Activated CD8-positive, alpha-beta T cell treated with anti-CD3 and anti-CD28 coated beads for 36 hours (primary cell): ENCODE measurements around the gene BMPER. TPM values are rescaled to one million over a fixed set of nuclear protein-coding genes. Genes with fewer than 3 reads are reported as not detected.

Experiments used
- ATAC-seq: fragments of 200-7000 bp; cut with Tn5 transposase; one replicate; pipeline ENCODE4 v1.10.0; 2021; ENCODE audit warnings: mild to moderate bottlenecking, moderate library complexity
- CTCF ChIA-PET: fragments of 350-600 bp; sonication (Branson Sonifier 250); formaldehyde crosslinking; loops from one replicate; lab custom pipeline; 2021; ENCODE audit warnings: antibody characterized with exemption; lab: Charles Lee
- POLR2A ChIA-PET: fragments of 350-600 bp; sonication (Branson Sonifier 250); formaldehyde crosslinking; loops from one replicate; lab custom pipeline; 2021; ENCODE audit warnings: antibody characterized with exemption; lab: Charles Lee
- DNase-seq: peaks from one replicate; pipeline ENCODE4 v3.0.0-alpha.2; 2020
- H3K27ac Mint-ChIP-seq: one replicate; pipeline ENCODE4 v1.8.0; 2021; ENCODE audit warnings: mild to moderate bottlenecking, mixed read lengths
- H3K27me3 Mint-ChIP-seq: one replicate; pipeline ENCODE4 v1.8.0; 2021; ENCODE audit warnings: mixed read lengths
- H3K36me3 Mint-ChIP-seq: one replicate; pipeline ENCODE4 v1.8.0; 2021; ENCODE audit warnings: low read depth, mixed read lengths
- H3K4me1 Mint-ChIP-seq: one replicate; pipeline ENCODE4 v1.8.0; 2021; ENCODE audit warnings: low read depth, mixed read lengths
- H3K4me3 Mint-ChIP-seq: one replicate; pipeline ENCODE4 v1.8.0; 2021; ENCODE audit warnings: mild to moderate bottlenecking, moderate library complexity, mixed read lengths
- H3K9me3 Mint-ChIP-seq: one replicate; pipeline ENCODE4 v1.8.0; 2021; ENCODE audit warnings: mixed read lengths
- intact Hi-C: fragments of 100-400 bp; cut with micrococcal nuclease; formaldehyde crosslinking; loops from one replicate; pipeline ENCODE4 v1.10.0; 2022
- total RNA-seq, 2 experiments: library from RNA; stranded (reverse); gene quantifications; one replicate each; pipeline ENCODE4 v1.2.3, GENCODE V29; 2021
- TF ChIP-seq, protein P1 (sequence below): fragments of 200-600 bp; IDR thresholded peaks from one replicate; pipeline ENCODE4 v1.8.0; 2022; ENCODE audit warnings: antibody characterized with exemption, mild to moderate bottlenecking

Gene BMPER
- total RNA-seq, 2 experiments from 2014 or later = not detected

DNA sequence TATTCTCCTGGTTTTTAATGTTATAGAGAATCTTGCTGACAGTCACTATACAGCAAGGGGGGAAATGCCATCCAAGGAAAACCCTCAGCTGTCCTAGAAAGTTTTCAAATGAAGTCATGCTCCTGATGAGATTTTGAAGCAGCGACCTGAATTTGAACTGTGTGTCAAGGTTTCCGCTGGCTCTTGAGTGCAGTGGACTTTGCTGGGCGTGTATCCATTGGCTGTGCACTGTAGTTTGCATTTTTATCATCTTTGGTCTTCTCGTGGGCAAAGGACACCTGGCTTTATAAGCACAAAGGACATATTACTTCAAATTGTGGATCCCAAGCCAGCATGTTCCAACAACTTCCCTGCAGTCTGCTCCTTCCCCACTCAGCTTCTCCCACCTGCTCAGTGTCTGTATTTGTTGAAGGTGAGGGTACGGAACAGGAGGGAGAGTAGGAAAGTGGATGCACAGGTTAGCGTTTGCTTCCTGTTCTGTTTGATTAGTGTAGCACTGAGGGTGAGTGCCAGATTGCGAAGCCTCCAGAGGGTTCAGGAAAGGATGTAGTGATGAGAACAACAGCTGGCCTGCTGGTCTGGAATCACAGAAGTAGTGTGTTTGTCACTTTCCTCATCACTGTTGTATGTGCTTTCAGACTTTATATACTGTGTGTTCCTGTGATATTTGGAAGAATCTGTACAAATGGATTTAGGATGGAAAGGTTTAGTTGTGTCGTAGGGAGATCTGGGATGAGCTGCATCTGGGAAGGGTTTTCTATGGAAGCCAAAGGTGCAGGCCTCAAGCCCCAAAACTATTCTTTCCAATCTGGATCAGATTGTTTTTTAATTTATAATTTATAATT lies 204.8 kb downstream of the BMPER start:
- Mint-ChIP-seq H3K4me3 (no peak overlapping the region), H3K27ac (no peak overlapping the region), H3K4me1 (no peaks in the 10 kb centered on the region), H3K36me3 (no peaks in the 10 kb centered on the region), H3K27me3 (peaks cover 2% of the 10 kb centered on the region), H3K9me3 (peaks cover 4% of the 10 kb centered on the region)
- intact Hi-C loops = no loop called here
- TF ChIP-seq, protein P1, sequence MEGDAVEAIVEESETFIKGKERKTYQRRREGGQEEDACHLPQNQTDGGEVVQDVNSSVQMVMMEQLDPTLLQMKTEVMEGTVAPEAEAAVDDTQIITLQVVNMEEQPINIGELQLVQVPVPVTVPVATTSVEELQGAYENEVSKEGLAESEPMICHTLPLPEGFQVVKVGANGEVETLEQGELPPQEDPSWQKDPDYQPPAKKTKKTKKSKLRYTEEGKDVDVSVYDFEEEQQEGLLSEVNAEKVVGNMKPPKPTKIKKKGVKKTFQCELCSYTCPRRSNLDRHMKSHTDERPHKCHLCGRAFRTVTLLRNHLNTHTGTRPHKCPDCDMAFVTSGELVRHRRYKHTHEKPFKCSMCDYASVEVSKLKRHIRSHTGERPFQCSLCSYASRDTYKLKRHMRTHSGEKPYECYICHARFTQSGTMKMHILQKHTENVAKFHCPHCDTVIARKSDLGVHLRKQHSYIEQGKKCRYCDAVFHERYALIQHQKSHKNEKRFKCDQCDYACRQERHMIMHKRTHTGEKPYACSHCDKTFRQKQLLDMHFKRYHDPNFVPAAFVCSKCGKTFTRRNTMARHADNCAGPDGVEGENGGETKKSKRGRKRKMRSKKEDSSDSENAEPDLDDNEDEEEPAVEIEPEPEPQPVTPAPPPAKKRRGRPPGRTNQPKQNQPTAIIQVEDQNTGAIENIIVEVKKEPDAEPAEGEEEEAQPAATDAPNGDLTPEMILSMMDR = no peak
- POLR2A ChIA-PET = no interaction called here
- DNase-seq = no peak
- no peak for ATAC-seq
- CTCF ChIA-PET = no interaction called here

DNA sequence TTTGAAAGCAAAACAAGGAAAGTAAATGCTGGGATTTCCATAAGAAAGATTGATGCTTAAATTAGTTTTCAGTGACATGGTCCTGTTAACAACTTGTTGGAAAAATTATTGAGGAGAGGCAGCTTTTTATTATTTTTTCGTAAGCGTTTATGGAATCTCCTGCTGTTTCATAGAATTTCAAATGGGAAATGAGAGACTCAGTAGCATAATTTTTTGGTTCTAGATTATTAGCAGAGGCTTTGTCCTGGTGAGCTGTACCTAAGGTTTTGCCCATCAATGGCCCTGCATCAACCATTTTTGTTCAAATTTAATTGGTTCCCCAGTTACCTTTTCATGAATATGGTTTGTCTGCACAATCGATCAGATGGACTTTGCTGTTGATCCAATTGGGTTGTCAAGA lies 205.7 kb downstream of the BMPER start:
- TF ChIP-seq, protein P1 = no peak
- no peak overlapping the region for H3K27ac Mint-ChIP-seq
- CTCF ChIA-PET = interaction anchor here (1.5 kb wide), 1 partner anchor 20 kb away, joined by 3 read pairs; no protein-coding TSS in a partner anchor

GRCh38 chr7:34115503-34115902 lies 210.2 kb downstream of the BMPER start:
- no peaks in the 10 kb centered on the region for H3K4me1 Mint-ChIP-seq
- no peak for DNase-seq
- no peaks in the 10 kb centered on the region for H3K36me3 Mint-ChIP-seq
- TF ChIP-seq, protein P1 = no peak
- H3K27me3 Mint-ChIP-seq = peaks cover 2% of the 10 kb centered on the region
- no peak for ATAC-seq
- ChIA-PET POLR2A (no interaction called here), CTCF (no interaction called here)
- H3K27ac Mint-ChIP-seq = no peak overlapping the region
- H3K9me3 Mint-ChIP-seq = peaks cover 8% of the 10 kb centered on the region
- no peak overlapping the region for H3K4me3 Mint-ChIP-seq
- intact Hi-C loops = no loop called here

More for the DNA sequence above, 205.7 kb downstream of the BMPER start:
- intact Hi-C loops = no loop called here
- Mint-ChIP-seq H3K4me1 (no peaks in the 10 kb centered on the region), H3K36me3 (no peaks in the 10 kb centered on the region), H3K9me3 (peaks cover 4% of the 10 kb centered on the region), H3K27me3 (peaks cover 2% of the 10 kb centered on the region), H3K4me3 (no peak overlapping the region)
- POLR2A ChIA-PET = no interaction called here
- ATAC-seq (no peak), DNase-seq (no peak)

DNA sequence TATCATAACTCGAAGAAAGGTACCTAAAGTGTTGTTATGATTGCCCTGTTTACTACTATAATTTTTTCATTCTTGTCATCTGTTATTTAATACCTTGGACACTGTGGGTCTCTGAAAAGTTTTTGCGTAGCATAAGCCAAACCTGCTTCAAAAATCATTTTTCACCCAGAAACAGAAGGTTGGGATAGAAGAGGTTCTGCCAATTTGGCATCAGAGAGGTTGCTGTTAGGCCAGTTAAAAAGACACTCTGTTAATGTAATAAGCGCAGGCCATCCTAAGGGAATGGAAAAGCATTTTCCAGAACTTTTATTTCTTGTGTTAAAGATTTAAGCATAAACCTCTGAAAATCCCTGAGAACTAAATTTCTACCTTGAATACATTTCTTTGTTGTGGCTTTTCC lies 212.2 kb downstream of the BMPER start:
- Mint-ChIP-seq H3K27ac (no peak overlapping the region), H3K9me3 (peaks cover 8% of the 10 kb centered on the region), H3K27me3 (no peaks in the 10 kb centered on the region), H3K4me3 (no peak overlapping the region), H3K4me1 (no peaks in the 10 kb centered on the region), H3K36me3 (no peaks in the 10 kb centered on the region)
- TF ChIP-seq, protein P1 = no peak
- ChIA-PET POLR2A (no interaction called here), CTCF (no interaction called here)
- DNase-seq (no peak), ATAC-seq (no peak)
- intact Hi-C loops = no loop called here

- Mint-ChIP-seq H3K4me3 (no peak overlapping the region), H3K27me3 (no peaks in the 10 kb centered on the region), H3K9me3 (peaks cover 17% of the 10 kb centered on the region), H3K27ac (no peak overlapping the region), H3K4me1 (no peaks in the 10 kb centered on the region), H3K36me3 (no peaks in the 10 kb centered on the region)
- ATAC-seq (no peak), DNase-seq (no peak)
- ChIA-PET POLR2A (no interaction called here), CTCF (interaction anchor here (0.7 kb wide), 1 partner anchor 57 kb away, joined by 3 read pairs; no protein-coding TSS in a partner anchor)
- intact Hi-C loops = no loop called here
- TF ChIP-seq, protein P1 = no peak
Observed at GRCh38 chr7:34121366-34121765, 216.0 kb downstream of the BMPER start.
